ENCODE results near the gene STAB1. TPM values are rescaled to one million over a fixed set of nuclear protein-coding genes. Genes with fewer than 3 reads are reported as not detected.

The STAB1 gene
- total and polyA plus RNA-seq, 8 donors = 8.2 to 140 (median 50.5) TPM

DNA sequence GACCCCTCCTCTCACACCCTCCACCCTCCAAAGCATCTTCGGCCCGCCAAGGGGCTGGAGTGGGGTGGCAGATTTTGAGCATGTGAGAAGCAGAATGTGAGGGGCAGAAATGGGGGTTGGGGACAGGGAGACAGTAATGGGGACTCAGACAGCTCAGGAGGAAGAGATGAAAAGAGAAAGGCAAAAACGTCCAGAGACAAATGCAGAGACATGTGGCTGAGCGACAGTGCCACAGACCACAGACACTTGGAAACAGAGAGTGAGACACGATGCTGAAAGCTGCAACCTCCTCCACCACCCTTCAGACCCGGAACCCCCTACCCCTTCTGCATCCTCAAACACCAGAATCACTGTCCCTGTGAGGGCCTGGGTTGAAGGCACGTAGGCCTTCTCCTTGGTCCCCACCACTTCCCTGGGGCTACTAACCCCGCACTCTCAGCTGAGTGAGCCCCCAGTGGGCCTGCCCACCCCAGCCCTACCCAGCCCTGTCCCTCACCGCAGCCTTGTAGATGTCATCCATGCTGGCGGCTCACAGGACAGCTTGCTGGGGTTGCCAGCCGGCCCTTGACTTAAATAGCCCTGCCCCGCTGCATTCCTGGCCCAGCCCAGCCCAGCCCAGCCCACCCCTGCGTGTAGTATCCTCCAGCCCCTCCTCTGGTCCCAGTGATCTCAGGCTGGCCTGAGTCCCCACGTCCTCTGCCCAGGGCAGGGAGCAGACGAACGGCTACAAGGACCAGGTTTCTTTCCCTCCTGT lies 41.5 kb upstream of the STAB1 start, which contains the start of gene TNNC1:
Gene TNNC1, minus strand, starts transcription at position 546 of the 754 bp plus-strand sequence. Its CDS starts 26 bp downstream, at position 520.
- TF ChIP-seq, protein P1, sequence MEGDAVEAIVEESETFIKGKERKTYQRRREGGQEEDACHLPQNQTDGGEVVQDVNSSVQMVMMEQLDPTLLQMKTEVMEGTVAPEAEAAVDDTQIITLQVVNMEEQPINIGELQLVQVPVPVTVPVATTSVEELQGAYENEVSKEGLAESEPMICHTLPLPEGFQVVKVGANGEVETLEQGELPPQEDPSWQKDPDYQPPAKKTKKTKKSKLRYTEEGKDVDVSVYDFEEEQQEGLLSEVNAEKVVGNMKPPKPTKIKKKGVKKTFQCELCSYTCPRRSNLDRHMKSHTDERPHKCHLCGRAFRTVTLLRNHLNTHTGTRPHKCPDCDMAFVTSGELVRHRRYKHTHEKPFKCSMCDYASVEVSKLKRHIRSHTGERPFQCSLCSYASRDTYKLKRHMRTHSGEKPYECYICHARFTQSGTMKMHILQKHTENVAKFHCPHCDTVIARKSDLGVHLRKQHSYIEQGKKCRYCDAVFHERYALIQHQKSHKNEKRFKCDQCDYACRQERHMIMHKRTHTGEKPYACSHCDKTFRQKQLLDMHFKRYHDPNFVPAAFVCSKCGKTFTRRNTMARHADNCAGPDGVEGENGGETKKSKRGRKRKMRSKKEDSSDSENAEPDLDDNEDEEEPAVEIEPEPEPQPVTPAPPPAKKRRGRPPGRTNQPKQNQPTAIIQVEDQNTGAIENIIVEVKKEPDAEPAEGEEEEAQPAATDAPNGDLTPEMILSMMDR (IDR thresholded peaks at IDR 0.05) = no peak
- Histone ChIP-seq H3K9me3 (no peaks in the 10 kb centered on the region), H3K27me3 (no peaks in the 10 kb centered on the region), H3K36me3 (no peaks in the 10 kb centered on the region), H3K27ac (peak within 1 kb of the TSS; percentile 44 to 90 (median 81)), H3K4me3 (peak within 1 kb of the TSS in 3 of 4 donors; percentile 64 to 78 (median 77)), H3K4me1 (peaks cover 6 to 20% (median 12%) of the 10 kb centered on the region in 3 donors)
- FAIRE-seq (no peak), DNase-seq (peak in 1 of 6 donors; percentile 37), ATAC-seq (no peak)
- 70 to 73% methylated on average over 16 of the region's 16 CpGs for WGBS, 2 donors
- intact Hi-C loops (cut with DNase I) = no loop called here

DNA sequence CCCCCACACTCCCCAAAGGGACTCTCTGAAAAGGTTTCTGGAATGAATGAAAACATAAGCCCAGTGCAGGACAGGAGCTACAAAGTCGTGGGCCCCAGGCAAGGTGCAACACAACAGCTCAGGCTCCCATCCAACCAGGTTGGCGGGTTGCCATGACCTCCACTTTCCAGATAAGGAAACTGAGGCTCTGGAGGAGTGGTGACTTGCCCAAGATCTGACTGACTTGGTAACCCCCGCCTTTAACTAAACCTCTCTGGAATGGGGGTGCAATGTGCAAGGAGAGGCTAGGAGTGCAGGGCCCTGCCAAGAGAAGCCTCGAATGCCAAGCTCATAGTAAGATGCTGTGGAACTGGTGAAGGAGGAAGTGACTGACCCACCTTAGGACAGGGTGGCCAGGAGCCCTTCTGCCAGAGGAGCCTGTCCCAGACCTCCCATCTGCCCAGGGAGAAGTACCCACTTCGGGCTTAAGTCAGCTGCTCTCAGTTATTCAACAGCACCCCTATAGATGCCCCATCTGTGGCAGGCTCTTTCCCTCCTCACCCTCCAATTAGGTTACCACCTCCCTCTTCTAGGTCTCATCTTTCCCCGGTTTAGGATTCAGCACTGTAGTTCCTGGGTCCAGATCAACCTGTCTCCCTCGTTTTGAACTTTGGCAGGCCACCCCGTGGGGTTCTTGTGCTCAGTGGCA lies 40.7 kb upstream of the STAB1 start:
- intact Hi-C loops (cut with DNase I) = no loop called here
- peaks cover 6 to 20% (median 12%) of the 10 kb centered on the region in 3 donors for H3K4me1 ChIP-seq
- no peaks in the 10 kb centered on the region for H3K9me3 ChIP-seq
- DNase-seq (peak in 3 of 6 donors; percentile 38 to 72 (median 64)), FAIRE-seq (no peak), ATAC-seq (no peak)
- TF ChIP-seq, protein P1 (IDR thresholded peaks at IDR 0.05) = no peak
- H3K27ac ChIP-seq = peak overlapping the region; percentile 44 to 90 (median 81)
- peaks cover 0 to 6% (median 4%) of the 10 kb centered on the region in 3 donors for H3K36me3 ChIP-seq
- H3K27me3 ChIP-seq = no peaks in the 10 kb centered on the region
- peak overlapping the region in 2 of 4 donors; percentile 64 to 78 for H3K4me3 ChIP-seq
- 36 to 38% methylated on average over 8 of the region's 8 CpGs for WGBS, 2 donors

DNA sequence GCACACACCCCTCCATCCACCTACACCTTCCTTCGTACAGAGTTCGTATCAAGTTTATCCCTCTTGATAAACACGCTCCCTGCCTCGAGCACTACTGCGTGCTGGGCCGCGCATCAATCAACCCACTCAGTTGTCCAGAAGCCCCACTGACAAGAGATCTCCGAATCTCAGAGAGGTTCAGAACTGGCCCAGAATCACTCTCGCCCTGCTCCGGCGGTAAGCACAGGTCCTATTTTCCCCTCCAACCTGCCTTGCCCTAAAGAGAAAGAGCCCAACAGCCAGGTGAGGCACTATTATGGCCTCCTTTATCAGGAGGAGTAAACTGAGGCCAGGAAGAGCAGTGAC lies 40.2 kb upstream of the STAB1 start:
- WGBS, 2 donors = 14 to 17% methylated on average over 11 of the region's 11 CpGs

DNA sequence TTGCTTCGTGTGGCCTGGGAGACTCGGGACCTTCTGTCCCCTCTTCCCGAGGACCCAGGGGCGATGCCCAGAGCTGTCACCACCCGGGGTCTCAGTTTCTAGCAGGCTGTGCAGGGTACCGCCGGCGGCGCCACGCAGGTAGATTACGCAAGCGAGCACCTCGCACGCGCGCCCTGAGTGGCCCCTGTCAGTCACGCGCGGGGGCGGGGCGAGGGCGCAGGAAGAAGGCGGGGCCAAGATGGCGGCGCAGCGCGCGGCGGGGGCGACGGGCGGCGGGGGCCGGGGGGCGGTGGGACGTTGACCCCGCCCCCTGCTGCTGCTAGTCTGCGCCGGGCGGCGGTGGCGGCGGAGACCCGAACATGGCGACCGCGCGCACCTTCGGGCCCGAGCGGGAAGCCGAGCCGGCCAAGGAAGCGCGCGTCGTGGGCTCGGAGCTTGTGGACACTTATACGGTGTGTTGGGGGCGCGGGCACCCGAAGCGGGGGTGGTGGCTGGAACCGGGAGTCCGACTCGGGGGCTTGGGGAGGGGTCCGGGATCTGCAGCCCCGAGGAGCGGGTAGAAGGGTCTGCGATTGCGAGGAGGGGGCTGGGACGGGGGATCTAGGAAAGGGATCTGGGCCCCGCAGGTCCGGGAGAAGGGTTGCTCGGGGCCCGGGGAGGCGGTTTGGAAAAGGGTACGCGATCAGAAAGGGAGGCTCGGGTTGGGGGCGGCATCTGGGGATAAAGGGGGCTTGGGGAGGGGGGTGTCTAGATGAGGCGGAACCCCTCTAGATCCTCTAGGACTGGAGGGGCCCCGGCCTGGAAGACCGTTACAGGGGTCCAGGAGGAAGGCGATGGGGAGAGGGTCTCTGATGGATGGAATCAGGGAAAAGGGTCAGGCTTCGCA lies 39.6 kb upstream of the STAB1 start, which contains the start of gene NISCH:
Gene NISCH, plus strand, starts transcription at position 322 of the 886 bp plus-strand sequence. Its CDS starts 38 bp downstream, at position 360.
- TF ChIP-seq, protein P1 (IDR thresholded peaks at IDR 0.05) = no peak
- H3K27me3 ChIP-seq = no peaks in the 10 kb centered on the region
- DNase-seq (peak; percentile 87 to 98 (median 94)), ATAC-seq (peak; percentile 89 to 94 (median 90)), FAIRE-seq (no peak)
- peak within 1 kb of the TSS; percentile 55 to 78 (median 70) for H3K4me3 ChIP-seq
- H3K9me3 ChIP-seq = no peaks in the 10 kb centered on the region
- H3K27ac ChIP-seq = peak within 1 kb of the TSS; percentile 57 to 90 (median 81)
- peaks cover 2 to 11% (median 6%) of the 10 kb centered on the region in 3 donors for H3K4me1 ChIP-seq
- H3K36me3 ChIP-seq = peaks cover 0 to 6% (median 6%) of the 10 kb centered on the region in 3 donors
- intact Hi-C loops (cut with DNase I) = no loop called here
- 2 to 3% methylated on average over 79 to 86 of the region's 86 CpGs for WGBS, 2 donors

More for the DNA sequence above, 40.2 kb upstream of the STAB1 start:
- Histone ChIP-seq H3K4me1 (peaks cover 6 to 17% (median 8%) of the 10 kb centered on the region in 3 donors), H3K27me3 (no peaks in the 10 kb centered on the region), H3K36me3 (peaks cover 0 to 6% (median 6%) of the 10 kb centered on the region in 3 donors), H3K4me3 (peak overlapping the region; percentile 55 to 78 (median 70)), H3K9me3 (no peaks in the 10 kb centered on the region), H3K27ac (peak overlapping the region; percentile 44 to 90 (median 81))
- ATAC-seq = peak in 1 of 4 donors; percentile 2
- DNase-seq = no peak
- TF ChIP-seq, protein P1 (IDR thresholded peaks at IDR 0.05) = no peak
- intact Hi-C loops (cut with DNase I) = no loop called here
- no peak for FAIRE-seq
